HepG2 (cell line): Measurements from ENCODE around the gene ZXDC. TPM values are rescaled to one million over a fixed set of nuclear protein-coding genes. Genes with fewer than 3 reads are reported as not detected.

Experiments used
- ARNT2 ChIP-seq: sonication (generic); formaldehyde crosslinking; IDR thresholded peaks from 2 replicates; pipeline ENCODE4 v1.8.0; 2022; ENCODE audit warnings: mild to moderate bottlenecking, low read depth, missing genetic modification reagents, moderate library complexity
- DPF2 ChIP-seq: sonication (generic); formaldehyde crosslinking; IDR thresholded peaks from 2 replicates; pipeline ENCODE4 v1.4.0; 2020; ENCODE audit warnings: mild to moderate bottlenecking, low read depth, missing genetic modification reagents, borderline replicate concordance
- EED ChIP-seq: sonication (generic); formaldehyde crosslinking; IDR thresholded peaks from 2 replicates; pipeline ENCODE4 v1.5.0; 2020; ENCODE audit warnings: mild to moderate bottlenecking, missing genetic modification reagents
- ELF1 ChIP-seq: sonication (generic); formaldehyde crosslinking; IDR thresholded peaks from 2 replicates; pipeline ENCODE4 v1.4.0; 2020; ENCODE audit warnings: missing genetic modification reagents
- ERF ChIP-seq: IDR thresholded peaks from 2 replicates; pipeline ENCODE4 v1.6.1; 2018; ENCODE audit warnings: missing biosample characterization, missing genetic modification reagents
- SCMH1 ChIP-seq: sonication (generic); formaldehyde crosslinking; IDR thresholded peaks from 2 replicates; pipeline ENCODE4 v1.9.0; 2021; ENCODE audit warnings: missing genetic modification reagents, mild to moderate bottlenecking, borderline replicate concordance
- SOX5 ChIP-seq: IDR thresholded peaks from 2 replicates; pipeline ENCODE4 v1.6.1; 2016; ENCODE audit warnings: borderline replicate concordance
- TFDP1 ChIP-seq: IDR thresholded peaks from 2 replicates; pipeline ENCODE4 v1.6.1; 2016; ENCODE audit warnings: missing compliant biosample characterization, missing genetic modification reagents, borderline replicate concordance
- TRIM24 ChIP-seq: sonication (generic); formaldehyde crosslinking; IDR thresholded peaks from 2 replicates; pipeline ENCODE4 v1.8.0; 2022; ENCODE audit warnings: mild to moderate bottlenecking, missing genetic modification reagents
- ZBTB21 ChIP-seq: sonication (generic); formaldehyde crosslinking; IDR thresholded peaks from 2 replicates; pipeline ENCODE4 v1.4.0; 2020; ENCODE audit warnings: missing genetic modification reagents
- ZNF275 ChIP-seq: sonication (generic); formaldehyde crosslinking; IDR thresholded peaks from 2 replicates; pipeline ENCODE4 v1.8.0; 2022; ENCODE audit warnings: missing genetic modification reagents, mild to moderate bottlenecking, inconsistent platforms, borderline replicate concordance
- ZNF33B ChIP-seq: sonication (generic); formaldehyde crosslinking; IDR thresholded peaks from 2 replicates; pipeline ENCODE4 v1.5.1; 2020; ENCODE audit warnings: mild to moderate bottlenecking, missing genetic modification reagents
- ZNF619 ChIP-seq: sonication (generic); formaldehyde crosslinking; IDR thresholded peaks from 2 replicates; pipeline ENCODE4 v1.4.0; 2020; ENCODE audit warnings: mild to moderate bottlenecking, missing genetic modification reagents
- polyA plus RNA-seq, 8 experiments: library from polyadenylated mRNA; depleted of rRNA in 3 of 8; stranded (reverse) in 7 of 8; unstranded in 1 of 8; fragments of >200 nt; fragmentation: Illumina TruSeq in 4 of 8; extraction: Trizol in 4 of 8; gene quantifications; 2 replicates each; pipeline versions ENCODE4 v1.2.1 to v1.2.3, GENCODE V29; 2011 to 2016; ENCODE audit warnings: low read depth in 4 of 8, missing spikeins in 1 of 8, mixed read lengths in 1 of 8; ENCODE audit not compliant: insufficient read depth in 1 of 8
- total RNA-seq, 5 experiments: library from RNA; depleted of rRNA; stranded (reverse); fragments of >200 nt; fragmentation: Illumina TruSeq; extraction: Trizol; gene quantifications; 2 replicates each; pipeline ENCODE4 v1.2.3, GENCODE V29; 2016; ENCODE audit warnings: low read depth in 1 of 5
- TF ChIP-seq, protein P1 (sequence below): sonication (generic); formaldehyde crosslinking; IDR thresholded peaks from 2 replicates; pipeline ENCODE4 v1.5.0; 2020; ENCODE audit warnings: mild to moderate bottlenecking, missing genetic modification reagents, borderline replicate concordance

Gene ZXDC
- total and polyA plus RNA-seq, 2 of the 13 experiments (the other 11 are each of a cell fraction or from before 2014, with no cell fraction given), result 17.6 to 21.2 TPM

DNA sequence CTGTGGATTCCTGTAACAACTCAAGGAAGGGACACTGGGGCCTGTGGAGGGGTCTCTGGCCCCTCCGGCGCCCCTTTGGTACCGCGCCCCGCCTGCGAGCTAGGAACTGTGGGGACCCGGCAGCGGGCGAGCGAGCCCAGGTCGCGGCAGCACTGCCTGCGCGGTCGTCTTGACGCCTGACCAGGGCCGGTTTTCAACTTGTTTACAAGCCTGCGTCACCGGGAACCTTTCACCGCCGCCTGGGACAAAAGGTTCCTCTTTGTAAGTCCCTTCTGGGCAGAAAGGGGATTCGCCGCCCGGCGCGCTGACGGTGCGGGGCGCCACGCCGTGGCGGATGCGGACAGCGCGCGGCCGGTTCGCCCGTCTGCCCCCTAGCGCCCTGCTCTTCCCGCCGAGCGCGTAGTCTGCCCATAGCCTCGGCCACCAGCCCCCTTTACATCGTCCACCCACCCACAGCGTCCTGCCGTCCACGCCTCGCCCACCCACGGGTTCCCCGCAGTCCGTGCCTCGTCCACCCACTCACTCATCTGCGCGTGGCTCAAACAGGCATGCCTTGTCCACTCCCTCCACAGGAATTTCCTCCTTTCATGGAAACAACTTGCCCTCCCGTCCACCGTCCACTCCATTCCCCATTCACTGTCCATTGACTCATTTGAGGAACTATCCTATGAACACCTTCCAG is 86.4 kb downstream of the ZXDC start (continued):
- TF ChIP-seq, protein P1, sequence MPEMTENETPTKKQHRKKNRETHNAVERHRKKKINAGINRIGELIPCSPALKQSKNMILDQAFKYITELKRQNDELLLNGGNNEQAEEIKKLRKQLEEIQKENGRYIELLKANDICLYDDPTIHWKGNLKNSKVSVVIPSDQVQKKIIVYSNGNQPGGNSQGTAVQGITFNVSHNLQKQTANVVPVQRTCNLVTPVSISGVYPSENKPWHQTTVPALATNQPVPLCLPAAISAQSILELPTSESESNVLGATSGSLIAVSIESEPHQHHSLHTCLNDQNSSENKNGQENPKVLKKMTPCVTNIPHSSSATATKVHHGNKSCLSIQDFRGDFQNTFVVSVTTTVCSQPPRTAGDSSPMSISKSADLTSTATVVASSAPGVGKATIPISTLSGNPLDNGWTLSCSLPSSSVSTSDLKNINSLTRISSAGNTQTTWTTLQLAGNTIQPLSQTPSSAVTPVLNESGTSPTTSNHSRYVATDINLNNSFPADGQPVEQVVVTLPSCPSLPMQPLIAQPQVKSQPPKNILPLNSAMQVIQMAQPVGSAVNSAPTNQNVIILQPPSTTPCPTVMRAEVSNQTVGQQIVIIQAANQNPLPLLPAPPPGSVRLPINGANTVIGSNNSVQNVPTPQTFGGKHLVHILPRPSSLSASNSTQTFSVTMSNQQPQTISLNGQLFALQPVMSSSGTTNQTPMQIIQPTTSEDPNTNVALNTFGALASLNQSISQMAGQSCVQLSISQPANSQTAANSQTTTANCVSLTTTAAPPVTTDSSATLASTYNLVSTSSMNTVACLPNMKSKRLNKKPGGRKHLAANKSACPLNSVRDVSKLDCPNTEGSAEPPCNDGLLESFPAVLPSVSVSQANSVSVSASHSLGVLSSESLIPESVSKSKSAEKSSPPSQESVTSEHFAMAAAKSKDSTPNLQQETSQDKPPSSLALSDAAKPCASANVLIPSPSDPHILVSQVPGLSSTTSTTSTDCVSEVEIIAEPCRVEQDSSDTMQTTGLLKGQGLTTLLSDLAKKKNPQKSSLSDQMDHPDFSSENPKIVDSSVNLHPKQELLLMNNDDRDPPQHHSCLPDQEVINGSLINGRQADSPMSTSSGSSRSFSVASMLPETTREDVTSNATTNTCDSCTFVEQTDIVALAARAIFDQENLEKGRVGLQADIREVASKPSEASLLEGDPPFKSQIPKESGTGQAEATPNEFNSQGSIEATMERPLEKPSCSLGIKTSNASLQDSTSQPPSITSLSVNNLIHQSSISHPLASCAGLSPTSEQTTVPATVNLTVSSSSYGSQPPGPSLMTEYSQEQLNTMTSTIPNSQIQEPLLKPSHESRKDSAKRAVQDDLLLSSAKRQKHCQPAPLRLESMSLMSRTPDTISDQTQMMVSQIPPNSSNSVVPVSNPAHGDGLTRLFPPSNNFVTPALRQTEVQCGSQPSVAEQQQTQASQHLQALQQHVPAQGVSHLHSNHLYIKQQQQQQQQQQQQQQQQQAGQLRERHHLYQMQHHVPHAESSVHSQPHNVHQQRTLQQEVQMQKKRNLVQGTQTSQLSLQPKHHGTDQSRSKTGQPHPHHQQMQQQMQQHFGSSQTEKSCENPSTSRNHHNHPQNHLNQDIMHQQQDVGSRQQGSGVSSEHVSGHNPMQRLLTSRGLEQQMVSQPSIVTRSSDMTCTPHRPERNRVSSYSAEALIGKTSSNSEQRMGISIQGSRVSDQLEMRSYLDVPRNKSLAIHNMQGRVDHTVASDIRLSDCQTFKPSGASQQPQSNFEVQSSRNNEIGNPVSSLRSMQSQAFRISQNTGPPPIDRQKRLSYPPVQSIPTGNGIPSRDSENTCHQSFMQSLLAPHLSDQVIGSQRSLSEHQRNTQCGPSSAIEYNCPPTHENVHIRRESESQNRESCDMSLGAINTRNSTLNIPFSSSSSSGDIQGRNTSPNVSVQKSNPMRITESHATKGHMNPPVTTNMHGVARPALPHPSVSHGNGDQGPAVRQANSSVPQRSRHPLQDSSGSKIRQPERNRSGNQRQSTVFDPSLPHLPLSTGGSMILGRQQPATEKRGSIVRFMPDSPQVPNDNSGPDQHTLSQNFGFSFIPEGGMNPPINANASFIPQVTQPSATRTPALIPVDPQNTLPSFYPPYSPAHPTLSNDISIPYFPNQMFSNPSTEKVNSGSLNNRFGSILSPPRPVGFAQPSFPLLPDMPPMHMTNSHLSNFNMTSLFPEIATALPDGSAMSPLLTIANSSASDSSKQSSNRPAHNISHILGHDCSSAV, result no peak
- TF ChIP-seq ZBTB21 (CRISPR knock-in tag) (no peak), SOX5 (CRISPR knock-in tag) (peak; percentile 73; the same call in 1 of the 2 replicates), TRIM24 (CRISPR knock-in tag) (no peak), EED (0 out of 2 replicates have a peak, but pooled peaks have one; percentile 15), SCMH1 (CRISPR knock-in tag) (no peak), ARNT2 (peak; percentile 93), DPF2 (0 out of 2 replicates have a peak, but pooled peaks have one; percentile 19), ERF (peak; percentile 88), ZNF275 (CRISPR knock-in tag) (peak; percentile 72), ELF1 (CRISPR knock-in tag) (peak; percentile 30; the same call in 1 of the 2 replicates), ZNF619 (CRISPR knock-in tag) (peak; percentile 88; the same call in 1 of the 2 replicates), ZNF33B (CRISPR knock-in tag) (0 out of 2 replicates have a peak, but pooled peaks have one; percentile 29), TFDP1 (CRISPR knock-in tag) (peak; percentile 50; the same call in 1 of the 2 replicates)
